K562 (cell line): ENCODE measurements around the gene SLC6A9. TPM values are rescaled to one million over a fixed set of nuclear protein-coding genes. Genes with fewer than 3 reads are reported as not detected.

Source experiments
- ATAC-seq: fragments of 200-7000 bp; cut with Tn5 transposase; 3 replicates; pipeline ENCODE4 v1.9.1; 2020; ENCODE audit warnings: moderate library complexity
- BruUV-seq: library from RNA; stranded (reverse); fragments of 400-500 nt; replicated peaks from 2 replicates; lab custom pipeline; 2021; lab: Mats Ljungman, UMichigan
- CTCF ChIA-PET: fragments of 300-600 bp; formaldehyde crosslinking; extraction: SDS; loops from one replicate; lab custom pipeline; 2021; ENCODE audit warnings: low intra/inter-chr PET ratio; lab: Yijun Ruan, JAX
- POLR2A ChIA-PET: fragments of 300-600, 350-650 bp; sonication (Branson Sonifier 250); formaldehyde crosslinking; extraction: SDS; loops from one replicate; lab custom pipeline; 2021; ENCODE audit warnings: antibody characterized with exemption, inconsistent platforms; lab: Yijun Ruan, JAX
- DNase-seq, 4 experiments: peaks; one replicate each; pipeline versions ENCODE4 v3.0.0 to v3.0.0-alpha.2; 2011 to 2018; ENCODE audit warnings: low spot score in 3 of 4, mixed read lengths in 3 of 4; ENCODE audit errors: extremely low read depth in 1 of 4
- FAIRE-seq: peaks from 2 replicates; lab custom pipeline; 2011; peaks lifted over from hg19 to GRCh38; lab: Jason Lieb, UNC
- H2AFZ ChIP-seq: 2 replicates; pipeline ENCODE4 v1.6.0; 2011; ENCODE audit warnings: low read depth, low read length, control low read depth, inconsistent platforms
- H3K27ac ChIP-seq: fragments of 200-600 bp; 3 replicates; pipeline ENCODE4 v1.8.0; 2011; ENCODE audit warnings: low read depth, mild to moderate bottlenecking, control low read depth, inconsistent platforms, low read length, moderate library complexity, mixed read lengths; ENCODE audit errors: extremely low read depth
- H3K27me3 ChIP-seq, 2 experiments: fragments of 300-600 bp in 1 of 2; 2 replicates in 1 of 2; 3 replicates in 1 of 2; pipeline versions ENCODE4 v1.6.0 to v1.8.0; 2011; ENCODE audit warnings: inconsistent platforms in 2 of 2, low read length in 2 of 2, mild to moderate bottlenecking in 1 of 2, mixed read lengths in 1 of 2, moderate library complexity in 1 of 2; ENCODE audit not compliant: control insufficient read depth in 2 of 2, insufficient read depth in 2 of 2
- H3K36me3 ChIP-seq: fragments of 300-600 bp; 3 replicates; pipeline ENCODE4 v1.8.0; 2011; ENCODE audit warnings: mild to moderate bottlenecking, low read length, inconsistent platforms; ENCODE audit not compliant: control insufficient read depth, insufficient read depth
- H3K4me1 ChIP-seq, 2 experiments: fragments of 200-600 bp in 1 of 2; replicated peaks in 1 of 2; 2 replicates in 1 of 2; 3 replicates in 1 of 2; pipeline versions ENCODE4 v1.5.1 to v1.8.0; 2011; ENCODE audit warnings: inconsistent platforms in 2 of 2, low read length in 2 of 2, mild to moderate bottlenecking in 1 of 2, mixed read lengths in 1 of 2, moderate library complexity in 1 of 2; ENCODE audit not compliant: control insufficient read depth in 2 of 2, insufficient read depth in 2 of 2
- H3K4me2 ChIP-seq: 2 replicates; pipeline ENCODE4 v1.6.1; 2011; ENCODE audit warnings: low read length, control low read depth, inconsistent platforms, mixed read lengths; ENCODE audit not compliant: insufficient read depth
- H3K4me3 ChIP-seq: fragments of 200-600 bp; sonication (generic), shearing (Covaris generic); 2 replicates; pipeline ENCODE4 v1.5.1; 2016; ENCODE audit warnings: control low read depth, inconsistent platforms
- H3K79me2 ChIP-seq: fragments of 200-600 bp; 3 replicates; pipeline ENCODE4 v1.8.0; 2011; ENCODE audit warnings: low read length, inconsistent platforms; ENCODE audit not compliant: control insufficient read depth, insufficient read depth
- H3K9ac ChIP-seq, 2 experiments: 2 replicates each; pipeline versions ENCODE4 v1.6.0 to v1.6.1; 2011; ENCODE audit warnings: low read depth in 2 of 2, low read length in 2 of 2, control low read depth in 1 of 2, inconsistent platforms in 1 of 2, mild to moderate bottlenecking in 1 of 2, mixed read lengths in 1 of 2; ENCODE audit not compliant: insufficient read depth in 1 of 2
- H3K9me1 ChIP-seq: one replicate; pipeline ENCODE4 v1.6.0; 2011; ENCODE audit warnings: inconsistent platforms, mild to moderate bottlenecking, low read length, moderate library complexity; ENCODE audit not compliant: control insufficient read depth, insufficient read depth
- H3K9me3 ChIP-seq: replicated peaks from 2 replicates; pipeline ENCODE4 v1.5.1; 2011; ENCODE audit warnings: low read depth, low read length, inconsistent platforms; ENCODE audit not compliant: control insufficient read depth, insufficient read depth
- H4K20me1 ChIP-seq: replicated peaks from 2 replicates; pipeline ENCODE4 v1.6.1; 2011; ENCODE audit warnings: low read length, inconsistent platforms, mixed read lengths; ENCODE audit not compliant: control insufficient read depth, insufficient read depth
- ARID1B ChIP-seq: fragments of 450-650 bp; IDR thresholded peaks from 2 replicates; pipeline ENCODE4 v1.6.1; 2016; ENCODE audit warnings: antibody characterized with exemption, mild to moderate bottlenecking, inconsistent platforms
- CBFA2T2 ChIP-seq: fragments of 450-650 bp; conservative IDR thresholded peaks from 2 replicates; pipeline ENCODE4 v1.6.1; 2017; ENCODE audit warnings: mild to moderate bottlenecking
- CBFA2T3 ChIP-seq: fragments of 450-650 bp; IDR thresholded peaks from 2 replicates; pipeline ENCODE4 v1.6.1; 2017
- DPF2 ChIP-seq: fragments of 450-650 bp; IDR thresholded peaks from 2 replicates; pipeline ENCODE4 v1.6.1; 2016
- FOS ChIP-seq: IDR thresholded peaks from 3 replicates; pipeline ENCODE4 v1.6.1; 2011; ENCODE audit not compliant: insufficient read length; ENCODE audit errors: extremely low read depth
- FOSL1 ChIP-seq: fragments of 200-800 bp; sonication (Bioruptor generic); conservative IDR thresholded peaks from 2 replicates; pipeline ENCODE4 v1.6.1; 2016; ENCODE audit warnings: missing genetic modification characterization, missing compliant biosample characterization
- GTF2B ChIP-seq: IDR thresholded peaks from 2 replicates; pipeline ENCODE4 v1.6.1; 2011; ENCODE audit not compliant: insufficient read length; ENCODE audit errors: extremely low read depth
- HLTF ChIP-seq: fragments of 450-650 bp; IDR thresholded peaks from 2 replicates; pipeline ENCODE4 v1.6.1; 2016
- IFI16 ChIP-seq: fragments of 250-450 bp; sonication (Bioruptor Pico); IDR thresholded peaks from 2 replicates; pipeline ENCODE4 v2.1.2; 2022; ENCODE audit warnings: mild to moderate bottlenecking, inconsistent platforms
- KDM1A ChIP-seq, 2 experiments: fragments of 450-650 bp; IDR thresholded peaks; 2 replicates each; pipeline ENCODE4 v1.6.1; 2016; ENCODE audit warnings: mild to moderate bottlenecking in 2 of 2
- MYNN ChIP-seq, 2 experiments: sonication (generic); formaldehyde crosslinking in 1 of 2; IDR thresholded peaks; 2 replicates each; pipeline versions ENCODE4 v1.5.0 to v1.6.1; 2016 to 2020; ENCODE audit warnings: antibody characterized with exemption in 1 of 2, missing genetic modification reagents in 1 of 2
- RFX1 ChIP-seq: fragments of 450-650 bp; IDR thresholded peaks from 2 replicates; pipeline ENCODE4 v1.6.1; 2016; ENCODE audit warnings: mild to moderate bottlenecking, moderate library complexity
- SMAD2 ChIP-seq: fragments of 150-350 bp; IDR thresholded peaks from 2 replicates; pipeline ENCODE4 v1.6.1; 2014; ENCODE audit warnings: low read depth, mild to moderate bottlenecking, low read length
- SMARCA4 ChIP-seq: fragments of 450-650 bp; IDR thresholded peaks from 2 replicates; pipeline ENCODE4 v1.6.1; 2016
- SMARCE1 ChIP-seq: fragments of 450-650 bp; IDR thresholded peaks from 2 replicates; pipeline ENCODE4 v1.7.1; 2016; ENCODE audit warnings: mild to moderate bottlenecking
- STAT6 ChIP-seq: sonication (generic); formaldehyde crosslinking; IDR thresholded peaks from 2 replicates; pipeline ENCODE4 v1.8.1; 2023; ENCODE audit warnings: mild to moderate bottlenecking, missing genetic modification reagents
- ZNF121 ChIP-seq: sonication (generic); formaldehyde crosslinking; conservative IDR thresholded peaks from 2 replicates; pipeline ENCODE4 v1.8.0; 2022; ENCODE audit warnings: missing genetic modification reagents
- ZNF584 ChIP-seq: fragments of 200-800 bp; sonication (Bioruptor generic); IDR thresholded peaks from 2 replicates; pipeline ENCODE4 v1.6.1; 2016; ENCODE audit warnings: low read depth, mild to moderate bottlenecking, missing genetic modification characterization, missing compliant biosample characterization
- in situ Hi-C: fragments of 300-500 bp; cut with MboI; formaldehyde crosslinking; loops from 4 replicates; pipeline ENCODE4 v1.15.0; 2018; ENCODE audit warnings: inconsistent platforms, mixed read lengths
- intact Hi-C: fragments of 100-400 bp; cut with micrococcal nuclease; formaldehyde crosslinking; loops from 2 replicates; pipeline ENCODE4 v1.14.2; 2022
- polyA plus RNA-seq, 8 experiments: library from polyadenylated mRNA; depleted of rRNA in 4 of 8; stranded (reverse) in 5 of 8; unstranded in 3 of 8; fragments of >200 nt; fragmentation: Nextera tagmentation in 2 of 8; fragmentation: Illumina TruSeq in 1 of 8; extraction: Ambion mirVana in 2 of 8; extraction: Trizol in 1 of 8; gene quantifications; 2 replicates each; pipeline versions ENCODE4 v1.2.1 to v1.2.3, GENCODE V29; 2011 to 2014; ENCODE audit warnings: inconsistent platforms in 1 of 8, missing spikeins in 1 of 8
- total RNA-seq, 7 experiments: library from RNA; depleted of rRNA in 6 of 7; stranded (reverse); fragments of >200 nt in 6 of 7; fragmentation: Illumina TruSeq in 2 of 7; extraction: Trizol in 2 of 7; gene quantifications; 2 replicates each; pipeline versions ENCODE4 v1.2.1 to v1.2.3, GENCODE V29; 2011 to 2021; ENCODE audit warnings: low replicate concordance in 1 of 7
- TF ChIP-seq, protein P1 (sequence below), 2 experiments: fragments of 450-650 bp in 1 of 2; sonication (generic) in 1 of 2; formaldehyde crosslinking in 1 of 2; IDR thresholded peaks in 1 of 2; conservative IDR thresholded peaks in 1 of 2; 2 replicates each; pipeline versions ENCODE4 v1.6.1 to v1.8.1; 2016 to 2023; ENCODE audit warnings: mild to moderate bottlenecking in 2 of 2, moderate library complexity in 2 of 2, inconsistent platforms in 1 of 2, missing genetic modification reagents in 1 of 2
- TF ChIP-seq, protein P2 (sequence below): sonication (generic); formaldehyde crosslinking; IDR thresholded peaks from 2 replicates; pipeline ENCODE4 v1.8.0; 2022; ENCODE audit warnings: missing genetic modification reagents, mild to moderate bottlenecking, moderate library complexity, borderline replicate concordance

SLC6A9 gene
- total and polyA plus RNA-seq, 9 of the 15 experiments (the other 6 are each of a cell fraction or from before 2014, with no cell fraction given), result 0.17 to 18.7 (median 2.9) TPM

DNA sequence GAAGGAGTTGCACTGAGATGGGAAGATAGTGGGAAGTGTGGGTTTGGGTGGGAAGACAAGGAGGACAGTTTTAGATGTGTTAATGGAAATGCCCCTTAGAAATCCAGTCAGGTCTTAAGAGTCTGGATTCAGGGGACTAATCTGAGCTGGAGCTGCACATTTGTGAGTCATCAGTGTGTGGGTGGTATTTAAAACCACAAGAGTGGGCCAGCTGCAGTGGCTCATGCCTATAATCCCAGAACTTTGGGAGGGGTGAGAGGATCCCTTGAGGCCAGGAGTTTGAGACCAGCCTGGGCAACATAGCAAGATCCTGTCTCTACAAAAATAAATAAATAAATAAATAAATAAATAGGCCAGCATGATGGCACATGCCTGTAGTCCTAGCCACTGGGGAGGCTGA is 40.9 kb upstream of the SLC6A9 start:
- in situ Hi-C loops, result no loop called here
- no peaks in the 10 kb centered on the region for H3K36me3 ChIP-seq
- no TSS peak for BruUV-seq
- H3K27ac ChIP-seq, result no peak overlapping the region
- H3K4me2 ChIP-seq, result no peak overlapping the region
- peaks cover 16 to 18% of the 10 kb centered on the region in 2 experiments; a peak in 4 of 5 replicates for H3K27me3 ChIP-seq
- H3K79me2 ChIP-seq, result no peaks in the 10 kb centered on the region
- H3K9me3 ChIP-seq, result no peaks in the 10 kb centered on the region
- no peaks in the 10 kb centered on the region; the same call in 1 of the 2 replicates for H4K20me1 ChIP-seq
- FAIRE-seq (peak; percentile 64), ATAC-seq (peak; percentile 54), DNase-seq (peak in 3 of 4 experiments; percentile 30 to 69 (median 55))
- H3K9me1 ChIP-seq, result no peaks in the 10 kb centered on the region
- intact Hi-C loops, result no loop called here
- H3K9ac ChIP-seq, result no peak overlapping the region
- H3K4me1 ChIP-seq, result peaks cover 4 to 11% of the 10 kb centered on the region in 2 experiments; a peak in 3 of 5 replicates
- POLR2A ChIA-PET, result interaction anchor here (0.6 to 1.3 kb wide), 4 partner anchors 9 to 53 kb away, joined by 3 read pairs; no protein-coding TSS in a partner anchor
- H3K4me3 ChIP-seq, result no peak overlapping the region
- CTCF ChIA-PET, result no interaction called here
- H2AFZ ChIP-seq, result no peak overlapping the region
- peak; percentile 67 for TF ChIP-seq SMARCE1
- TF ChIP-seq GTF2B, result no peak
- TF ChIP-seq DPF2, result peak; percentile 81
- peak; percentile 20 for TF ChIP-seq FOS
- no peak for TF ChIP-seq RFX1
- TF ChIP-seq CBFA2T3, result peak; percentile 65
- peak; percentile 79 for TF ChIP-seq SMARCA4
- peak; percentile 43 for TF ChIP-seq CBFA2T2
- 0 out of 2 replicates have a peak, but pooled peaks have one; percentile 18 for TF ChIP-seq MYNN (IDR thresholded peaks at IDR 0.05)
- no peak for TF ChIP-seq MYNN (CRISPR knock-in tag; IDR thresholded peaks at IDR 0.05)
- TF ChIP-seq, protein P1, sequence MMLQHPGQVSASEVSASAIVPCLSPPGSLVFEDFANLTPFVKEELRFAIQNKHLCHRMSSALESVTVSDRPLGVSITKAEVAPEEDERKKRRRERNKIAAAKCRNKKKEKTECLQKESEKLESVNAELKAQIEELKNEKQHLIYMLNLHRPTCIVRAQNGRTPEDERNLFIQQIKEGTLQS (IDR thresholded peaks at IDR 0.05), result peak; percentile 81
- TF ChIP-seq, protein P1 (CRISPR knock-in tag; conservative IDR thresholded peaks at IDR 0.05), result no peak
- no peak for TF ChIP-seq ZNF584 (CRISPR knock-in tag)
- TF ChIP-seq, protein P2, sequence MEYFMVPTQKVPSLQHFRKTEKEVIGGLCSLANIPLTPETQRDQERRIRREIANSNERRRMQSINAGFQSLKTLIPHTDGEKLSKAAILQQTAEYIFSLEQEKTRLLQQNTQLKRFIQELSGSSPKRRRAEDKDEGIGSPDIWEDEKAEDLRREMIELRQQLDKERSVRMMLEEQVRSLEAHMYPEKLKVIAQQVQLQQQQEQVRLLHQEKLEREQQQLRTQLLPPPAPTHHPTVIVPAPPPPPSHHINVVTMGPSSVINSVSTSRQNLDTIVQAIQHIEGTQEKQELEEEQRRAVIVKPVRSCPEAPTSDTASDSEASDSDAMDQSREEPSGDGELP, result 0 out of 2 replicates have a peak, but pooled peaks have one; percentile 29
- peak; percentile 67 for TF ChIP-seq ZNF121 (CRISPR knock-in tag)
- TF ChIP-seq IFI16 (CRISPR knock-in tag), result no peak
- TF ChIP-seq KDM1A (IDR thresholded peaks at IDR 0.05), result peak; percentile 68; a peak in 3 of 4 replicates
- TF ChIP-seq FOSL1 (tag), result peak; percentile 50; the same call in 1 of the 2 replicates
- TF ChIP-seq HLTF, result no peak
- TF ChIP-seq ARID1B, result peak; percentile 72
- no peak for TF ChIP-seq SMAD2
- no peak for TF ChIP-seq STAT6 (CRISPR knock-in tag)
